ENCODE results near the gene MRPL36.

MRPL36 gene

GRCh38 chr5:1781107-1781506, 18.5 kb downstream of the MRPL36 start:
- no peak for DNase-seq

- DNase-seq: no peak
These were observed 19.1 kb downstream of the MRPL36 start for GRCh38 chr5:1780614-1780930.

GRCh38 chr5:1779782-1780613, 19.6 kb downstream of the MRPL36 start:
- no peak for DNase-seq

DNA sequence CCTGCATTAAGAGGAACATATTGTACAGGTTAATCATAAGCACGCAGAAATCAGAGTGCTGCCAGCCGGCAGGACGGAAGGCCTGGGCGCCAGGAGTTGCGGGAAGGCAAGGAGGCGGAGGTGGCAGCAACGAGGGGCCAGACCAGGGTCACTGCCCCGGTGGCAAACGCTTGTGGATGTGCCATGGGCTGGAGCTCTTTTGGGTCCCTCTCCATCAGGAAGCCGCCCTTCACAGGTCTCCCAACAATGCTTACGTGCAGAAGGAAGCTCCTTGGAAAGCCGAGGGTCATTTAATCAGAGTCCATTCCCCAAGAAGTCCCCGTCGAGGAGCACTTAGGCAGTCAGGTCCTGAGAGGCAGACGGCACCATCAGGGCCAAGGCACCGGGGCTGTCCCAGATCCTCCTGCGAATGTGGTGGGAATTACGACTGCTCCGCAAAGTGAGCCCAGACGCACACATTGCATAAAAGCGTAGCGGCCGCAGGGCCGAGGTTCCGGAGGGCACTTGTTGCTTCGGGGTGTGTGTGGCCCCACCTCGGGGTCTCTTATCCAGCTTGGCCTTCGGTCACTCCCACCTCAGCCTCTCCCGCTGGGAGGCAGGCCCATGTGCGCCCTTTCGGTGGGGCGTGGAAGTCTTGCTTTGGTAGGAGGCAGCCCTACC, 20.5 kb downstream of the MRPL36 start:
- DNase-seq: no peak

- no peak for DNase-seq
These were observed 21.3 kb downstream of the MRPL36 start for GRCh38 chr5:1778138-1779020.

GRCh38 chr5:1777281-1778137, 22.1 kb downstream of the MRPL36 start:
- DNase-seq: no peak

DNA sequence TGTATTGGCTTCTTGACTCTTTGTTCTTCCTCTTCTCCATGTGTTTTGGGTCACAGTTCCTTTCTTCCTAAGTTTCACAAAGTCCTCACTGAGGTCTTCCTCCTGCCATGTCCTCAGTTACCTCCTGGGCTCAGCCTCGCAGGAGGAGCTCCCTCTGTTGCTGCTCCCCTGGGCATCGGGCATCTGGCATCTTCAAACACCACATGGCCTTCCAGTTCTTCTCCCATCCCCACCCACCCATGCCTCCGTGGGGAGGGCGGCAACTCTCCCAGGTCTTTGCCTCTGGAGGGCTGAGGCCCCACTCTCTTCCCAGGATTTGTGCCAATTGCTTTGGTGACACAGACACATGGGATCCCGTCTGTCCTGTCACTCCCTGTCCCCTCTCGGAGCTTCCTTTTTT, 22.8 kb downstream of the MRPL36 start:
- no peak for DNase-seq

GRCh38 chr5:1772634-1773033, 27.0 kb downstream of the MRPL36 start:
- DNase-seq: peak; percentile 41

DNA sequence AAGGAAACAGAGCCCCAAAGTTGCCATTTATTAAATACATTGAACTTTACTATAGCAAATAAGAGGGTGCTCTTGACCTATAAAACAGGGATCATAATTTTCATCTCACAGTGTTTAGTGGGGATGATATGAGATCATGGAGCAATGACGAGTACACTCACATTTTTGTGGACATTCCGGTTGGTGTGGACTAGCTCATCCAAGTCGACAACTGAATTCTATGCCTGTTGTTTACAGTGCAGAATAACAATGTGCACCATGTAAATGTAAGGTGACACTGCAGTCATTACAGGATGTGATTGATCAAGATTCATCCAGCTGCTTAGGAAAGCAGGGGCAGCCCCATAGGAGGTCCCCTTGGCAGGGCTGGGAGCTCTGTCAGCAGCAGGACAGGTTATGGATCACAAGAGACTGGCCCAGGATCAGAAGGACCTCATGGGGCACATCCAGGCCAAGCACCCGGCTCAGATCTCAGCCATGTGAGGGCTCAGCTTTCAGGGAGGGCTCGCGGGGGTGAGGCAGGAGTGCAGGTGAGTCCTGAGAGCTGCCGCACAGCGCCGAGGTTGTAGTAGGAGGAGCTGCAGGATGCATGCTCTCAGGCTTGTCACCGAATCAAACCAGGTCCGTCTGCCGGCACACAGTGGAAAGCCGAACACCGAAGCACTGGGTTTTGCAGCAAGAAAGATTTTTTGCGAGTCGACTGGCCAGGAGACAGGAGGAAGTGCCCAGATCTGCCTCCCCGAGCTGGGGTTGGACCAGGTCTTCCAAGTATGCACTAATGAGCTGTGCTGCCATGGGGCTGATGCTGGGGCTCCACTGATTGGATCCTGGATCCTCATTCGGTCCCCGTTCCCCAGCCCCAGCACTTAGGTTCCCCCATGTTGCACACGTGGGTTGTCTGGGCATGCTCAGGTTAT, 28.2 kb downstream of the MRPL36 start:
- no peak for DNase-seq

GRCh38 chr5:1770443-1770802, 29.2 kb downstream of the MRPL36 start:
- no peak for DNase-seq

- no peak for DNase-seq
These were observed 29.7 kb downstream of the MRPL36 start for GRCh38 chr5:1769752-1770442.

- no peak for DNase-seq
These were observed 30.5 kb downstream of the MRPL36 start for GRCh38 chr5:1769017-1769640.

GRCh38 chr5:1768283-1769000, 31.2 kb downstream of the MRPL36 start:
- no peak for DNase-seq

DNA sequence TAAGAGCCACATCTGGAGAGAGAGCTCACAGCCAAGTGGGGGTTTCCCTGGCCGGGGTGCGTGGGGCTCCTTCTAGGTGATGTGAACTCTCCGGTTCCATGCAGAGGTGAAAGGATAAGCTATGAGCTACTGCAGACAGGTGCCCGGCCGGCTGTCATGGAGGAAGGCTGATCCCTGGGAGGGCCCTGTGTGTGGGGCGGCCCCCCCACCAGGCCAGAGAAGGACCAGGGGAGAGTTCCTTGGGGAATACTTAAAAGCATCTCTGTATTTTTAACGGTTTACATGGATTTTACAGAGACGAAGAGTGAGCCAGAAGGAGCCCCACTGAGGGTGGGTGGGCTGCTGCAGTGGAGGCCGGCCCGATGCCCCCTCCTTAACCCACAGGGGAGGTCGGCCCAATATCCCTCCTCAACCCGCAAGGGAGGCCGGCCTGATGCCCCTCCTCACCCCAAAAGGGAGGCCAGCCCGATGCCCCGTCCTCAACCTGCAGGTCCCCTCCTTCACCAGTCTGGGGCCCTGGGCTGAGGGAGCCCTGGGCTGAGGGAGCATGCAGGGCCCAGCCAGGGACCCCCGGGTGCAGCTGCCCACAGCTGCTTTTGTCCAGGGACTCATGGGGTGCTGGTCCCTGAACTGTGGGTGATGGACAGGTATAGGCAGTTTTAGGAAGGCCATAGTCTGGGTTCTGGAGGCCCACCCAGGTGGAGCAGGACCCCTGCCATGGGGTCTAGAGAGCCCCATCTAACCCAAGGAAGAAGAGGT, 31.9 kb downstream of the MRPL36 start:
- DNase-seq: no peak

GRCh38 chr5:1765880-1766235, 33.8 kb downstream of the MRPL36 start:
- DNase-seq: no peak

- DNase-seq: no peak
These were observed 34.3 kb downstream of the MRPL36 start for GRCh38 chr5:1765141-1765879.

DNA sequence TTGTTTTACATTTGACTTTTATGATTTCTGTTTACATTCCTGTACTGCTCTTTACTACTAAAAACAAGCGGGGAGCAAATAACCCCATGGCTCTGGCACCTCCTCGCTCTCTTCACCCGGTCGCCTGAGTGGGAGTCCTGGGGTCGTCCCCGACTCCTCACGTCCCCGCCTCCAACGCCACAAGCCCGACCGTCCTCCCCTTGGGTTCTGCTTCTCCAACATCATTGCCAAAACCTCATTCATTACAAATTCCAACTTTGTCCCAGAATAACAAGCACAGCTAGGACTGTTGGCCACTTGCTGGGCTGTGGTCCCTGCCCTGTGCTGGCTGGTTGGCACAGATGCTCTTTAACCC, 35.1 kb downstream of the MRPL36 start:
- DNase-seq: no peak

DNA sequence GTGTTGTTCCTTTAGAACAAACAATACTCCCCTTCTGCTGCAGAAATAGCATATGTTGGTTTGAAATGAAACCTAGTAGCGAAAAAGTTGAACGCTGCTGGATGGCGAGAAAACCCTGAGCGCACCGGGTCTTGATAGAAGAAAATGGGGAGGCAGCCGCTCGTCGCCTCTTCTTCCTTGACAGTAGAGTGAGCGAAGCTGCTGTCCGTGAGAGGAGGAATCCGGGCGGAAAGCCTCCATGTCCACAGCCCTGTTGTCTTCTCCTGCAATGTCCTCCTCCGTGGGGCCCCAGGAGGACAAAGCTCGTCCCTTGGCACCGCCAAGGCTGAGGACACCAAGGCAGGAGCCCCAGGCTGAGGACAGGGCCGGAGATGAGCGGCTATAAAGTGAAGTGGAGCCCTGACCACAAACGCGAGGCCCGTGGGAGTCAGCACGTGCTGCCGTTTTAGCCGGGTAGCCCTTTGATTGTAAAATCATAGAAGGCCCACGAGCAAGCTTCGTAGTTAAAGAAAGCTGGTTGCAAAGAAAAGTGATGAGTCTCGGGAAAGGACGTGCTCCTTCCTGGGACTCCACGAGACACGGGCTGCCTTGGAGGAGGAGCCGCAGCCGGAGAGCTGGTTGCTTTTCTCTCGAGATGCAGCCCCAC, 35.6 kb downstream of the MRPL36 start:
- no peak for DNase-seq

All from fibroblast of skin of abdomen (primary cell).